HepG2 (cell line): Measurements from ENCODE around the gene SERBP1. TPM values are rescaled to one million over a fixed set of nuclear protein-coding genes. Genes with fewer than 3 reads are reported as not detected.

Experiments used
- ATAC-seq: fragments of 200-7000 bp; cut with Tn5 transposase; 3 replicates; pipeline ENCODE4 v1.9.1; 2020; ENCODE audit warnings: mild to moderate bottlenecking, moderate library complexity
- BruUV-seq: library from RNA; stranded (reverse); fragments of 400-500 nt; replicated peaks from 2 replicates; lab custom pipeline; 2021; lab: Mats Ljungman, UMichigan
- CTCF ChIA-PET: fragments of 300-600 bp; formaldehyde crosslinking; extraction: SDS; loops from one replicate; lab custom pipeline; 2021; ENCODE audit warnings: low total read pairs, inconsistent platforms, low intra/inter-chr PET ratio; lab: Yijun Ruan, JAX
- POLR2A ChIA-PET: fragments of 350-600 bp; sonication (Branson Sonifier 250); formaldehyde crosslinking; loops from one replicate; lab custom pipeline; 2020; ENCODE audit warnings: antibody characterized with exemption, inconsistent platforms; lab: Yijun Ruan, JAX
- DNase-seq: peaks from one replicate; pipeline ENCODE4 v3.0.0-alpha.2; 2015; ENCODE audit warnings: low spot score
- FAIRE-seq: peaks from 3 replicates; lab custom pipeline; 2011; peaks lifted over from hg19 to GRCh38; lab: Jason Lieb, UNC
- H2AFZ ChIP-seq: one replicate; pipeline ENCODE4 v1.6.1; 2011; ENCODE audit warnings: low read length, inconsistent platforms
- H3K27ac ChIP-seq: fragments of 300-600 bp; 3 replicates; pipeline ENCODE4 v1.8.0; 2011; ENCODE audit warnings: mixed run types, mild to moderate bottlenecking, mixed read lengths, low read length, inconsistent platforms; ENCODE audit not compliant: insufficient read depth; ENCODE audit errors: extremely low read length
- H3K27me3 ChIP-seq, 2 experiments: fragments of 200-600 bp in 1 of 2; 2 replicates in 1 of 2; 3 replicates in 1 of 2; pipeline versions ENCODE4 v1.6.0 to v1.8.0; 2011; ENCODE audit warnings: low read length in 2 of 2, mild to moderate bottlenecking in 2 of 2, moderate library complexity in 2 of 2, inconsistent platforms in 1 of 2; ENCODE audit not compliant: insufficient read depth in 2 of 2, control insufficient read depth in 1 of 2
- H3K36me3 ChIP-seq, 2 experiments: fragments of 200-600 bp in 1 of 2; replicated peaks in 1 of 2; 2 replicates in 1 of 2; 3 replicates in 1 of 2; pipeline versions ENCODE4 v1.5.1 to v1.8.0; 2011; ENCODE audit warnings: low read length in 2 of 2, inconsistent platforms in 1 of 2; ENCODE audit not compliant: insufficient read depth in 2 of 2, control insufficient read depth in 1 of 2
- H3K4me1 ChIP-seq: 2 replicates; pipeline ENCODE4 v1.5.1; 2012; ENCODE audit warnings: low read length, inconsistent platforms; ENCODE audit not compliant: insufficient read depth
- H3K4me2 ChIP-seq: 2 replicates; pipeline ENCODE4 v1.6.0; 2011; ENCODE audit warnings: low read depth, low read length, inconsistent platforms
- H3K4me3 ChIP-seq, 3 experiments: fragments of 200-600 bp in 1 of 3; sonication (generic), shearing (Covaris generic) in 1 of 3; replicated peaks in 1 of 3; 2 replicates each; pipeline ENCODE4 v1.5.1; 2011 to 2016; ENCODE audit warnings: low read length in 3 of 3, inconsistent platforms in 2 of 3, low read depth in 2 of 3, mild to moderate bottlenecking in 2 of 3, control low read depth in 1 of 3, mixed read lengths in 1 of 3; ENCODE audit not compliant: insufficient read depth in 1 of 3
- H3K79me2 ChIP-seq: one replicate; pipeline ENCODE4 v1.6.1; 2011; ENCODE audit warnings: low read length, inconsistent platforms; ENCODE audit not compliant: insufficient read depth
- H3K9ac ChIP-seq: 2 replicates; pipeline ENCODE4 v1.6.0; 2011; ENCODE audit warnings: mild to moderate bottlenecking, low read depth, low read length, inconsistent platforms; ENCODE audit not compliant: insufficient read depth
- H3K9me3 ChIP-seq: 2 replicates; pipeline ENCODE4 v1.5.1; 2012; ENCODE audit warnings: mild to moderate bottlenecking, low read length
- H4K20me1 ChIP-seq: 2 replicates; pipeline ENCODE4 v1.6.0; 2011; ENCODE audit warnings: inconsistent platforms, mild to moderate bottlenecking, low read length, moderate library complexity; ENCODE audit not compliant: insufficient read depth
- CBX1 ChIP-seq: IDR thresholded peaks from one replicate; pipeline ENCODE4 v1.6.1; 2016; ENCODE audit warnings: antibody characterized with exemption, low read depth
- FOSL1 ChIP-seq: sonication (generic); formaldehyde crosslinking; IDR thresholded peaks from 2 replicates; pipeline ENCODE4 v1.9.0; 2021; ENCODE audit warnings: missing genetic modification reagents, borderline replicate concordance
- FOSL2 ChIP-seq: sonication (generic); formaldehyde crosslinking; IDR thresholded peaks from 2 replicates; pipeline ENCODE4 v1.4.0; 2020; ENCODE audit warnings: missing genetic modification reagents
- MTA1 ChIP-seq: sonication (generic); formaldehyde crosslinking; IDR thresholded peaks from 2 replicates; pipeline ENCODE4 v1.4.0; 2020; ENCODE audit warnings: missing genetic modification reagents, mild to moderate bottlenecking, borderline replicate concordance
- RXRB ChIP-seq: IDR thresholded peaks from 2 replicates; pipeline ENCODE4 v1.6.1; 2016; ENCODE audit warnings: borderline replicate concordance, missing genetic modification reagents, missing compliant biosample characterization
- SP4 ChIP-seq: sonication (generic); formaldehyde crosslinking; IDR thresholded peaks from 2 replicates; pipeline ENCODE4 v1.8.1; 2023; ENCODE audit warnings: mild to moderate bottlenecking, missing genetic modification reagents
- ZNF326 ChIP-seq: sonication (generic); formaldehyde crosslinking; IDR thresholded peaks from 2 replicates; pipeline ENCODE4 v1.4.0; 2020; ENCODE audit warnings: missing genetic modification reagents, borderline replicate concordance
- ZNF333 ChIP-seq: sonication (generic); formaldehyde crosslinking; IDR thresholded peaks from 2 replicates; pipeline ENCODE4 v1.4.0; 2020; ENCODE audit warnings: mild to moderate bottlenecking, missing genetic modification reagents, borderline replicate concordance
- ZNF451 ChIP-seq: sonication (generic); formaldehyde crosslinking; IDR thresholded peaks from 2 replicates; pipeline ENCODE4 v1.5.0; 2020; ENCODE audit warnings: mild to moderate bottlenecking, missing genetic modification reagents
- ZNF737 ChIP-seq: sonication (generic); formaldehyde crosslinking; IDR thresholded peaks from 2 replicates; pipeline ENCODE4 v1.5.0; 2020; ENCODE audit warnings: missing genetic modification reagents, mild to moderate bottlenecking, borderline replicate concordance
- WGBS: methylation state at CpG from one replicate; pipeline ENCODE4 v1.1.6; 2017; ENCODE audit warnings: low lambda C conversion rate; 5-methylcytosine and 5-hydroxymethylcytosine counted together
- in situ Hi-C: cut with HindIII; loops from 2 replicates; pipeline ENCODE4 v1.10.0; 2017; ENCODE audit warnings: low pct_unique_long_range_greater_than_20kb; ENCODE audit not compliant: extremely low pct_ligation_motif_present
- intact Hi-C: fragments of 100-400 bp; cut with micrococcal nuclease; formaldehyde crosslinking; loops from one replicate; pipeline ENCODE4 v1.10.0; 2022; ENCODE audit not compliant: unreplicated experiment
- polyA plus RNA-seq, 8 experiments: library from polyadenylated mRNA; depleted of rRNA in 3 of 8; stranded (reverse) in 7 of 8; unstranded in 1 of 8; fragments of >200 nt; fragmentation: Illumina TruSeq in 4 of 8; extraction: Trizol in 4 of 8; gene quantifications; 2 replicates each; pipeline versions ENCODE4 v1.2.1 to v1.2.3, GENCODE V29; 2011 to 2016; ENCODE audit warnings: low read depth in 4 of 8, missing spikeins in 1 of 8, mixed read lengths in 1 of 8; ENCODE audit not compliant: insufficient read depth in 1 of 8
- total RNA-seq, 5 experiments: library from RNA; depleted of rRNA; stranded (reverse); fragments of >200 nt; fragmentation: Illumina TruSeq; extraction: Trizol; gene quantifications; 2 replicates each; pipeline ENCODE4 v1.2.3, GENCODE V29; 2016; ENCODE audit warnings: low read depth in 1 of 5
- TF ChIP-seq, protein P1 (sequence below): sonication (generic); formaldehyde crosslinking; IDR thresholded peaks from 2 replicates; pipeline ENCODE4 v1.8.0; 2022; ENCODE audit warnings: missing genetic modification reagents, mild to moderate bottlenecking, borderline replicate concordance
- TF ChIP-seq, protein P2 (sequence below): IDR thresholded peaks from 2 replicates; pipeline ENCODE4 v1.6.1; 2012; ENCODE audit warnings: inconsistent platforms
- TF ChIP-seq, protein P3 (sequence below): sonication (generic); formaldehyde crosslinking; IDR thresholded peaks from 2 replicates; pipeline ENCODE4 v1.9.0; 2022; ENCODE audit warnings: missing genetic modification reagents, mild to moderate bottlenecking, borderline replicate concordance
- TF ChIP-seq, protein P4 (sequence below): sonication (generic); formaldehyde crosslinking; IDR thresholded peaks from 2 replicates; pipeline ENCODE4 v1.4.0; 2020; ENCODE audit warnings: missing genetic modification reagents

The SERBP1 gene
- total and polyA plus RNA-seq, 2 of the 13 experiments (the other 11 are each of a cell fraction or from before 2014, with no cell fraction given), result 175 to 281 TPM

DNA sequence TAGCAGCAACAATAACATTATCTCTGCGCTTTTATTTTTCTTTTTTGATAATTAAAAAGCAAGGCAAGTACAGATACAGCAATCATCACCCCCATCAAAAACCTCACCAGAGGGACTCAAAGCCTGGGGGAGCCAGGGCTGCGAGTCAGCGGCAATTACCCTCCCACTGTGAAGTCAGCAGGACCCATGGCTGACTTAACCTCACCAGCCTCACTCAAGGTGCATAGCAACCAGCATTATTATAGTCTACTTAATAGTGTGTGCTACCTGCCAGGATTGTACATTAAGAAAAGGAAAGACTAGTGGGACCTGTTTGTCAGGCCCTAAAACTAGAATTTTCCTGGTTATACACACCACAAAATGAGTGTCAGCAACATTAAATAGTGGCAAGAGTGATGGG lies 28.9 kb upstream of the SERBP1 start (continued):
- TF ChIP-seq, protein P1, sequence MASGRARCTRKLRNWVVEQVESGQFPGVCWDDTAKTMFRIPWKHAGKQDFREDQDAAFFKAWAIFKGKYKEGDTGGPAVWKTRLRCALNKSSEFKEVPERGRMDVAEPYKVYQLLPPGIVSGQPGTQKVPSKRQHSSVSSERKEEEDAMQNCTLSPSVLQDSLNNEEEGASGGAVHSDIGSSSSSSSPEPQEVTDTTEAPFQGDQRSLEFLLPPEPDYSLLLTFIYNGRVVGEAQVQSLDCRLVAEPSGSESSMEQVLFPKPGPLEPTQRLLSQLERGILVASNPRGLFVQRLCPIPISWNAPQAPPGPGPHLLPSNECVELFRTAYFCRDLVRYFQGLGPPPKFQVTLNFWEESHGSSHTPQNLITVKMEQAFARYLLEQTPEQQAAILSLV (CRISPR knock-in tag), result no peak
- TF ChIP-seq ZNF737 (CRISPR knock-in tag), result no peak
- TF ChIP-seq ZNF333 (CRISPR knock-in tag), result no peak
- TF ChIP-seq, protein P2, sequence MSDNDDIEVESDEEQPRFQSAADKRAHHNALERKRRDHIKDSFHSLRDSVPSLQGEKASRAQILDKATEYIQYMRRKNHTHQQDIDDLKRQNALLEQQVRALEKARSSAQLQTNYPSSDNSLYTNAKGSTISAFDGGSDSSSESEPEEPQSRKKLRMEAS, result no peak
- TF ChIP-seq ZNF326, result no peak
- no peak for TF ChIP-seq FOSL2 (CRISPR knock-in tag)
- no peak for TF ChIP-seq MTA1
- no peak for TF ChIP-seq CBX1
- TF ChIP-seq, all 625 proteins: peak for 0

DNA sequence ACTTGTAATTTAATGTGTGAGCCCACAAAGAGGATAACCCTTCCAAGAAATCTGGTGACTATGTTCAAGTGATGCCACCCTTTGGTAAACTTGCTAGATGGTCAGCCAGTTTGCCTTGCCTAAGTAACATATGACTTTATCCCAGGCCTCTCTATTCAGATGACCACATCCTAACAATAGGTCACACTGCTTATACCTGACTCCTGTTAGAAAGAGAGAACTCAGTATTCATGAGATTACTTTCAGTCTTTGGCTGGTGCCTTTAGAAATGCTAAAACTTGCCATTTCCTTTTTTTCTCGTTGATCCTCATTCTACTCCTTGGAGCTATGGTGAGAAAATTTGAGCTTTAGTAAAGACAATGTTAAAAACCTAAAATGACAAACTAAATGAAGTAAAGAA lies 28.5 kb upstream of the SERBP1 start:
- Histone ChIP-seq H3K9me3 (no peaks in the 10 kb centered on the region), H3K4me2 (no peak overlapping the region), H2AFZ (no peak overlapping the region), H3K4me1 (no peaks in the 10 kb centered on the region), H3K36me3 (no peaks in the 10 kb centered on the region), H3K4me3 (no peak overlapping the region), H4K20me1 (no peaks in the 10 kb centered on the region), H3K27ac (no peak overlapping the region), H3K27me3 (no peaks in the 10 kb centered on the region), H3K9ac (no peak overlapping the region), H3K79me2 (no peaks in the 10 kb centered on the region)
- ChIA-PET CTCF (no interaction called here), POLR2A (interaction anchor here (0.6 kb wide), 1 partner anchor 14 kb away, joined by 3 read pairs; no protein-coding TSS in a partner anchor)
- FAIRE-seq (no peak), DNase-seq (no peak), ATAC-seq (no peak)
- no TSS peak for BruUV-seq
- in situ Hi-C loops, result no loop called here
- intact Hi-C loops, result no loop called here
- 0% methylated on average over 1 of the region's 1 CpG for WGBS
- TF ChIP-seq SP4, result no peak
- no peak for TF ChIP-seq FOSL1 (CRISPR knock-in tag)
- TF ChIP-seq, protein P3, sequence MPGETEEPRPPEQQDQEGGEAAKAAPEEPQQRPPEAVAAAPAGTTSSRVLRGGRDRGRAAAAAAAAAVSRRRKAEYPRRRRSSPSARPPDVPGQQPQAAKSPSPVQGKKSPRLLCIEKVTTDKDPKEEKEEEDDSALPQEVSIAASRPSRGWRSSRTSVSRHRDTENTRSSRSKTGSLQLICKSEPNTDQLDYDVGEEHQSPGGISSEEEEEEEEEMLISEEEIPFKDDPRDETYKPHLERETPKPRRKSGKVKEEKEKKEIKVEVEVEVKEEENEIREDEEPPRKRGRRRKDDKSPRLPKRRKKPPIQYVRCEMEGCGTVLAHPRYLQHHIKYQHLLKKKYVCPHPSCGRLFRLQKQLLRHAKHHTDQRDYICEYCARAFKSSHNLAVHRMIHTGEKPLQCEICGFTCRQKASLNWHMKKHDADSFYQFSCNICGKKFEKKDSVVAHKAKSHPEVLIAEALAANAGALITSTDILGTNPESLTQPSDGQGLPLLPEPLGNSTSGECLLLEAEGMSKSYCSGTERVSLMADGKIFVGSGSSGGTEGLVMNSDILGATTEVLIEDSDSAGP (CRISPR knock-in tag), result no peak
- TF ChIP-seq, protein P4, sequence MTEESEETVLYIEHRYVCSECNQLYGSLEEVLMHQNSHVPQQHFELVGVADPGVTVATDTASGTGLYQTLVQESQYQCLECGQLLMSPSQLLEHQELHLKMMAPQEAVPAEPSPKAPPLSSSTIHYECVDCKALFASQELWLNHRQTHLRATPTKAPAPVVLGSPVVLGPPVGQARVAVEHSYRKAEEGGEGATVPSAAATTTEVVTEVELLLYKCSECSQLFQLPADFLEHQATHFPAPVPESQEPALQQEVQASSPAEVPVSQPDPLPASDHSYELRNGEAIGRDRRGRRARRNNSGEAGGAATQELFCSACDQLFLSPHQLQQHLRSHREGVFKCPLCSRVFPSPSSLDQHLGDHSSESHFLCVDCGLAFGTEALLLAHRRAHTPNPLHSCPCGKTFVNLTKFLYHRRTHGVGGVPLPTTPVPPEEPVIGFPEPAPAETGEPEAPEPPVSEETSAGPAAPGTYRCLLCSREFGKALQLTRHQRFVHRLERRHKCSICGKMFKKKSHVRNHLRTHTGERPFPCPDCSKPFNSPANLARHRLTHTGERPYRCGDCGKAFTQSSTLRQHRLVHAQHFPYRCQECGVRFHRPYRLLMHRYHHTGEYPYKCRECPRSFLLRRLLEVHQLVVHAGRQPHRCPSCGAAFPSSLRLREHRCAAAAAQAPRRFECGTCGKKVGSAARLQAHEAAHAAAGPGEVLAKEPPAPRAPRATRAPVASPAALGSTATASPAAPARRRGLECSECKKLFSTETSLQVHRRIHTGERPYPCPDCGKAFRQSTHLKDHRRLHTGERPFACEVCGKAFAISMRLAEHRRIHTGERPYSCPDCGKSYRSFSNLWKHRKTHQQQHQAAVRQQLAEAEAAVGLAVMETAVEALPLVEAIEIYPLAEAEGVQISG (CRISPR knock-in tag), result no peak
- TF ChIP-seq ZNF451 (CRISPR knock-in tag), result no peak
- no peak for TF ChIP-seq RXRB
